H54 (cell line): ENCODE data around the gene SORCS2.

Experiments
- DNase-seq: peaks from one replicate; pipeline ENCODE4 v3.0.0; 2011; ENCODE audit warnings: low spot score, mixed read lengths; ENCODE audit not compliant: insufficient read length
- FAIRE-seq: peaks from 3 replicates; lab custom pipeline; 2011; peaks lifted over from hg19 to GRCh38; lab: Jason Lieb, UNC
- POLR2A ChIP-seq: IDR thresholded peaks from 2 replicates; pipeline ENCODE4 v1.6.1; 2011; ENCODE audit warnings: low read depth, mild to moderate bottlenecking, low read length

Gene SORCS2

DNA sequence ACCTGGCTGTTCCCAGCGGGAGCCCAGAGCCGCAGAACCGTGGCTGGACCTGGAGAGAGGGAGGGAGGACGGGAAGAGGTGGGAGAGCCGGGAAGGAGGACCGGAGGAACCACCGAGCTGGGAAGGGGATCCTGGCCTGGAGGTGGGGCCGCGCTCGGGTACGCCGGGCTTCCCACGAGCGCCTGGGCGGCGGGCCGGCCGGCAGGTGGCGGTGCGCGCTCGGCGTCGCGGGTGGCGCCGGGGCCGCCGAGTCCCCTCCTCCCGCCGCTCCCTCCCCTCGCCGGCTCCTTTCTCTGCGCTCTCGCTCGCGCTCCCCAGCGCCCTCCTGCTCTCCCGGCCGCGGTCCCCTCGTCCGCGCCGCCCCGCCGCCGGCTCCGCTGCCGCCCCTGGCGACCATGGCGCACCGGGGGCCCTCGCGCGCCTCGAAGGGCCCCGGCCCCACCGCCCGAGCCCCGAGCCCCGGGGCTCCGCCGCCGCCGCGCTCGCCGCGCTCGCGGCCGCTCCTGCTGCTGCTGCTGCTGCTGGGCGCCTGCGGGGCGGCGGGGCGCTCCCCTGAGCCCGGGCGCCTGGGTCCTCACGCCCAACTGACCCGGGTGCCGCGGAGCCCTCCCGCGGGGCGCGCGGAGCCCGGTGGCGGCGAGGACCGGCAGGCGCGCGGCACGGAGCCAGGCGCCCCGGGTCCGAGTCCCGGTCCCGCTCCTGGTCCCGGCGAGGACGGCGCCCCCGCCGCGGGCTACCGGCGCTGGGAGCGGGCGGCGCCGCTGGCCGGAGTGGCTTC is at the start of gene SORCS2:
Gene SORCS2, plus strand, starts transcription at position 287 of the 778 bp plus-strand sequence.
- no peak for FAIRE-seq
- DNase-seq, result peak; percentile 57
- no peak for TF ChIP-seq POLR2A

DNA sequence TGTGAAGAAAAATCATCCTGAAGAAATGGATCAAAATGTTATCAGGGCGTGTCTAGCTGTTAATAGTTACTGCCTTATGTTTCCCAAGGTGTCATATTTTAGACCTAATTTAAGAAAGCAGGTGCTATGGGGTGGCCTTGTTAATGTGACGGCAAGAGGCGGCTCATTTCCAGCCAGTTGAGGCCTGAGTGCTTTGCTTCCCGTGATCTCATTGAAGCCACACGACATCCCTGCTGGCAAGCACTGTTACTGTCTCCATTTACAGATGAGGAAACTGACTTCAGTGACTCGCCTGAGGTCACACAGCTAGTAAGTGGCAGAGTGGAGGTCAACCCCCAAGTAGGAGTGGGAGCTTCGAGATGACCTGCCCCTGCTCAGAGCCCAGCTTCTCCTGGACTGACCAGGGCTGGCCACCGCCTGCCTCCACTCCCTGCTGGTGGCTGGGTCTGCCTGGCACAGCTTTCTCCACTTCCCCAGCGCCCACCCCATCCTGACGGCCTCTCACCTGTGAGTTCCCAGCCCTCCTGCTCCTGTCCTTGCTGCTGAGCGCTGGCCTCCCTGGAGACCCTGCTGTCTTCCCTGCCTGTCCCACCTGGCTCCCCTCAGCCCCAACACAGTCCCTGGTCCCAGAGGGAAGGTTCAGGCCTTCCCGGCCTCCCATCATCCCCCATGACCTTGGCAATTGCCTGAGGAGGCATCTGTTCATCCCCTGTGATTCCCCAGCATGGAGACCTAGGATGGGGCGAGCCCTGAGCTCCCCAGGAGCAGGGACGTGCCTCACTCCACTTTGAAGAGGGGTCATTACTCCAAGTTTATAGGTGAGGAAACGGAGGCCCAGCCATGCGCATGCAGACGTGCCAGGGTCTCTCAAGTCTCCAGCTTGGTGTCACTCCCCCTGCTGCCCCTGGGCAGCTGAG is 47.7 kb upstream of the SORCS2 start:
- FAIRE-seq (no peak), DNase-seq (no peak)
- TF ChIP-seq POLR2A, result no peak

DNA sequence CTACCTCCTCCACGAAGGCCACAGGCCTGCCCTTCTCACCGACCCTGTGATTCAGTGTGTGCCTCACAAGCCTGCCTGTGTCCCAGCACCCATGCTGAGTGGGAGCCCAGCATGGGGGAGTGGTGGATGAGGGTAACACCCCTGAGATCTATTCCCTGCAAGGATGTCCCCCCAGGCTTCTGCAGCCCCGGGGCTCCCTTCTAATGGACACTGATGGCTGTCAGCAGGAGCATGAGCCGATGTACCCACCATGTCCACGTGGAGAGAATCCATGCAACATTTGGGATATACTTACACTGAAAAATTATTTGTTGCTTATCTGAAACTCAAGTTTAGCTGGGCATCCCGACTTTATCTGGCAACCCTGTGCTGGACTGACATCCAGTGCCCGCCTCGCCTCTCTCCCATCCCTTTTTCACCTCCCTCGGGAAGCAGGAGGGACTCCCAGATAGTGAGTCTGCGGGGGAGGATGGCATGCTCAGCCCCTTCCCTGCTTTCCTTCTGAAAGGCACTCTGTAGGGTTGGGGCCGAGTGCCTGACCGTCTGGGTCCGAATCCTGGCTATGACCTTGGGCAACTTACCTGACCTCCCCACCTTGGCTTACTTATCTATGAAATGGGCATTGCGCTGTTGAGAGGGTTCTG is 46.9 kb upstream of the SORCS2 start:
- no peak for TF ChIP-seq POLR2A
- no peak for FAIRE-seq

DNA sequence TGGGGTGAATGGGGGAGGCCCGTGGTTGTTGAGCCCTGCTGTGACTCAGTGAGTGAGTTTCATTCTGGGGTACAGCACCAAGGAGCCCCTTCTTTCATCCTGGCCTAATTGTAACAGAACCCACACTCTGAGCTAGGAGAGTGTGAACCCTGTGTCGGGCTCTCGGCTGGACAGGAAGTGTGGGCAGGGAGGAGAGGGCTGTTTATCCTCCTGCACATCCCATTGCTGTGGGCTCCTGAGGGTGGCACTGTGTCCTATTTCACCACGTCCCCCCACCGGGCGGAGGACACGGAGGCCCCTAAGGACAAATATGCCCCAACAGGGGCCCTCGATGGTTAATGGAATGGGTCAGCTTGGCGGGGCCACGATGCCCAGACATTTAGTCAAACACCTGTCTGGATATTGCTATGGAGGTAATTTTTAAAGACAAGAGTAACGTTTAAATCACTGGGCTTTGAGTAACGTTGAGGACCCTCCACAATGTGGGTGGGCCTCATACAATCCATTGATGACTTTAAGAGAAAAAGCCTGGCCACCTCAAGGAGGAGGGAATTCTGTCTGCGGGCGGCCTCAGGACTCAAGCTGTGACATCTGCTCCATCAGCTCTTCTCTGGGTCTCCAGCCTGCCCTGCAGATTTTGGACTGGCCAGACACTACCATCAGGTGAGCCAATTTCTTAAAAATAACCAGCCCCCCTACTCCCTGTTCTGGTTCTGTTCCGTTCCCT is 46.1 kb upstream of the SORCS2 start:
- TF ChIP-seq POLR2A, result no peak
- no peak for FAIRE-seq
- no peak for DNase-seq

More for the DNA sequence above, 46.9 kb upstream of the SORCS2 start:
- no peak for DNase-seq

DNA sequence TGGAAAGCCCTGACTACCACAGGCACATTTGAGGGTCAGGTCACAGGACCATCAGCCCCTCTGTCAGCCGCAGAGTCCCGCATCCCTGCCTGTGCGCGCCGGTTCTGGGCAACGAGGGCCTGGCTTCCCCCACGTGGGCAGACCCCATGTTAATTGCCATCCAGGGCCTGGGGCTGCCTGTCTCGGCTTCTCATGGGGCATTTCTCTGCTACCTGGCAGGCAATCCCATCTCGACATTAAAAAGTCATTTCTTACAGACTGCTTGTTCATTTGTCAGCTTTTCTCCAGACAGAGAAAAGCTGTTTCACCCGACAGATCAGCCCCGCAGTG is 45.6 kb upstream of the SORCS2 start:
- DNase-seq (no peak), FAIRE-seq (no peak)
- TF ChIP-seq POLR2A, result no peak

DNA sequence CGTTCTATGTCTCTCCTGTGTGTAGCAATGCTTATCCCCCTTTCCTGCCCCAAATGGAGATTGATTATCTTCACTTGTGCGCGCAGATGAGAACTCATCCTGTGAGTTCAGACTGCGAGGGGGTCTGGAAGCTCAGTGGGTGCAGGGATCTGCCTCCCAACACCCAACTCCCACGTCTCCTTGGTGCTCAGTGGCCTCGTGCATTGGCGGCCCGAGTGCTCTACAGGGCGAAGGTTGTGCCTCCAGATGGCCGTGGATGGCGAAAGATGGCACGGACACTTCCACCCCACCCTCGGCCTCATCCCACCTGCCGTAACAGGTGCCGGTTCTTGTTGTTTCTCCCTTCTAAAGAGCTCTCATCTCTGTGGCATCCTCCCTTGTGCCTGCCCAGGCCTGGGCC is 45.1 kb upstream of the SORCS2 start:
- FAIRE-seq, result no peak
- TF ChIP-seq POLR2A, result no peak
- no peak for DNase-seq

DNA sequence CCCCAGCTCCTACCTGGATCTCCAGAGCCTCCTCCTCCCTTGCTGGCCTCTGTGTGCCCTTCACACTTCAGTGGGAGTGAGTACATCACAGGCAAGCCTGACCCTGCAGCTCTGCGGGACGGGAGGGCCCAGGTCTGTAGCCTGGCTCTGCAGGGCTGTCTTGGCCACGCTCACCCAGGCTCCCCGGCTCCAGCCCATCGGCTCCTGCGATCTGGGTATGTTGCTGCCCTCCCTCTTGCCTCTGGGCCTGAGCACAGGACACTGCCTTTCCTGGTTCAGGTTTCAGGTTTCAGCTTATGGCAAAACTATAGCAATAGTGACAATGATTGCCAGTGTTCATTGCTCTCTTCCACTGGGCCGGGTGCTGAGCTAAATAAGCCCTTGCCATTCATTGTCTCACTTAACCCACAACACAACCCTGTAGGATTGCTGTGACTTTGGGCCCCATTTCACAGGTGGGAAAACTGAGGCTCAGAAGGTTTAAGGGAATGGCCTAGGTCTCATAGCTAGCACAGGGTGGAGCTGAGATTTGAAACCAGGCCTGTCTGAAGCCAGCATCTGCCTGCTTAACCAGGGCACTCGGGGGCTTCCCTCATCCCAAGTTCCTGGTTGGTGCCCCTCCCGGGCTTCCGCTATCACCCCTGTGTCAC is 44.6 kb upstream of the SORCS2 start:
- DNase-seq (no peak), FAIRE-seq (no peak)
- TF ChIP-seq POLR2A, result no peak

DNA sequence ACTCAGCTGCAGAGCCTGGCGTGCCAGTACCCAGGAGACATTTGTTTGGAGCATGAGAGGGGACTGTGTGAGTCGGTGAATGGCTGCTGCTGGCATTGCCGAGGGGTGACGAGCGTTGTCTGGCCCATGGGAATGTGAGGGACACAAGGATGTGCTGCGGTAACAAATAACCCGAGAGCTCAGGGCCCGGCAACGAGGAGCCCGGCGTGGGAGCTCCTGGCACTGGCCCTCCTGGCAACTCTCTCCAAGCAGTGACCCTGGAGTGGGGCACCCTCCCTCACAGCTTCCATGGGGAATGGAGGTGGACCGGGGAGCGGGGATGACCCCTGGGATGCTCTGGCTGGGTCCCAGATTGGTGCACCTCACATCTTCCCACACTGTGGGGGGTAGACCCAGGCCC is 44.0 kb upstream of the SORCS2 start:
- TF ChIP-seq POLR2A, result no peak
- no peak for DNase-seq
- FAIRE-seq, result no peak

DNA sequence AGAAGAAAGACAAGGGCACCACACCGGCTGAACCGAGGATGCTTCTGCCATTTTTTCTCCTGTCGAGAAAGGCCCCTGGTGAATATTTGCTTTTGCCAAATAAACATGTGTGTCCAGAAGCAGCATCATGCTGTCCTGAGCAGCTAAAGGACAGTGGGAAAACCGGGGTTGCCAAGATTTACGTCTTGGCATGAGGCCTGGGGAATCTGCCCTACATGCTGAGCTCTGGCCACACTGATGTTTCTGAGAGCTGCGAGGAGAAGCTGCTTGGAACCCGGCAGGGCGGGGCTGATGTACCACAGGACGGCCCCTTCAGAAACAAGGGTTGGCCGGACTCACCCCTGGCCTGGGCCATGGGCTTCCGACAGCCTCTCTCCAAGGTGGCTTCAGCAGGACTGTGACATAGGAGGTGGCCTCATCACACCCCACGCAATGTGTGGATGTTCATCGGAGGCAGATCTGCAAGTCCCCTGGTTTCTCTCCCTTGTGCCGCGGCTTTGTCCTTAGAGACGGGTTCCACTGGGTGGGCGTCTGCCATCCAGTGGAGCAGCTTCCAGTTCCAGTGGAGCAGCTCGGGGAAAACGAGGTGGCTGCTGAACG is 42.2 kb upstream of the SORCS2 start:
- DNase-seq, result no peak
- no peak for TF ChIP-seq POLR2A
- no peak for FAIRE-seq

DNA sequence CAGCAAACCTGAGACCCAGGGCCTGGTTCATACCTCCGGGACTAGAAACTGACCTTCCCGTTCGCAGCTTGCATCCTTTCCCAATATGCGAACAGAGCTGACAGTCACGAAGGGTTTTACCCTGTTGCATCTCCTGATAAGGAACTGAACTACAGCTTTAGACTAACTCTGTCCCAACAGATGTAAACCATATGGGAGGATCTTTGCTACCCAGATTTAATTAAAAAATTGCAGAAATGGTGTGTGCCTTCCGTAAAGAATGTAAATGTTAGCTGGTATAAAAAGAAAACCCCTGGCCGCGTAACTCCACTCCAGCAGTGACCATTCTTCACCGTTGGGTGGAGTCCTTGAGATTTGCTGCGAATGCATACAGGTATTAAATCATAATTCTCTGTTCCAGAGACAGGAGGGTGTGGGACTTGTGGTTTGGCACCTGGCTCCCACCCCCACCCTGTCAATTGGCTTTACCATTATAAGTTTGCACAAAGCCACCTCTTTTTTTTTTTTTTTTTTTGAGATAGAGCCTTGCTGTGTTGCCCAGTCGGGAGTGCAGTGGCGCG is 40.6 kb upstream of the SORCS2 start:
- no peak for TF ChIP-seq POLR2A
- DNase-seq, result no peak
- no peak for FAIRE-seq

DNA sequence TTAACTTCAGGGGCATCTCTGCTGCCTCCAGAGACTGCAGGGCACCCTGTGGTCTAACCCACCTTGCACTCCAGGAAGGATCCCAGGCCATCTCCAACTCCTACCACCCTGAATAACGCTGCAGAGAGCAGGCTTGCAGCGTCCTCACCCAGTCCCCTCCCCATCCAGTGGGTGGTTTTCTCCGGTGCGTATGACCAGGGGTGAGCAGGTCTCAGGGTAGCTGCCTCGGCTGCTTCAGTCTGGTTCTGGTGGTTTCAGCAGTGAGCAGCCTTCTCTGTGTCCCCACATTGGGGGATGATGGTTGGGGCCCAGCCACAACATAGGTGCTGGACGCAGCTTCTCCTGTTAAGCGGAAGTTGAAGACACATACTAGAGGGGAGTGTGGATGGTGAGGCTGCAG is 38.6 kb upstream of the SORCS2 start:
- FAIRE-seq (no peak), DNase-seq (no peak)
- TF ChIP-seq POLR2A, result no peak

DNA sequence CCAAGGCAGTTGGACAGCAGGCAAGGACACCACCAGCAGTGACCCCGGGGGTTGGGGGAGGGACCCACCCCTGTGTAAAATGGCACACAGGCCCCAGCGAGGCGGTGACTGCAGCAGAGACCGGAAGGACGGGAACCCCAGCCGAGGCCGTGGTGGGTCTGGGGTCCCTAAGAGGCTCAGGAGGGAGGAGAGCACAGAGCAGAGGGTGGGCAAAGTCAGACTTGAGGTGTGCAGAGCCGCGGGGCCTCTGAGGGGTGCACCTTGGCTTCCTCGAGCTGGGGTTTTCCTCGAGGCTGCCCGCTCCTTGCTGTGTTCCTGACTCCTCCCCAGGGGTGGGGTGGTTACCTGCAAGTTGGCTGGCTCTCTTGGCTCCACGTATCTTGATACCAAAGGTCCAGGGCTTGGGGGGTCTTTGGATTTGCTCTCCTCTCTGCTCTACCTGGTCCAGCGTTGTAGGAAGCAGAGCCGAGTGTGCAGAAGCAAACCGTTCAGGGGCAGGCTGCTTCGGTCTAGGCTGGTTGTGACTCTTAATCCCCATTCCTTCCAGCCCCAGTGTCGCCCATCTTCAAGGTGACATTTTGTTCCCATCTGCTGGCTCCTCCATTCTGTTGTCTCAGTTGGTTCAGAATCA is 37.9 kb upstream of the SORCS2 start:
- DNase-seq (no peak), FAIRE-seq (no peak)

More for the DNA sequence above, 37.9 kb upstream of the SORCS2 start:
- TF ChIP-seq POLR2A, result no peak
